HFFc6 (cell line): ENCODE measurements around the gene RHBDF1. TPM values are rescaled to one million over a fixed set of nuclear protein-coding genes. Genes with fewer than 3 reads are reported as not detected.
A peak's percentile ranks its signal among the peaks of the same experiment; 100 is the strongest.

Experiments
- DNase-seq: peaks from one replicate; pipeline ENCODE4 v3.0.0-alpha.2; 2018
- H3K27ac Mint-ChIP-seq: 2 replicates; pipeline ENCODE4 v1.8.0; 2020; ENCODE audit warnings: mild to moderate bottlenecking, mixed read lengths
- H3K27me3 Mint-ChIP-seq: 2 replicates; pipeline ENCODE4 v1.8.0; 2021; ENCODE audit warnings: mild to moderate bottlenecking, moderate library complexity, mixed read lengths; ENCODE audit not compliant: insufficient read depth
- H3K36me3 Mint-ChIP-seq: 2 replicates; pipeline ENCODE4 v1.8.0; 2021; ENCODE audit warnings: low read depth, mixed read lengths
- H3K4me1 Mint-ChIP-seq: 2 replicates; pipeline ENCODE4 v1.8.0; 2020; ENCODE audit warnings: low read depth, mixed read lengths
- H3K4me3 Mint-ChIP-seq: 2 replicates; pipeline ENCODE4 v1.8.0; 2020; ENCODE audit warnings: mild to moderate bottlenecking, moderate library complexity, mixed read lengths
- H3K9me3 Mint-ChIP-seq: 2 replicates; pipeline ENCODE4 v1.8.0; 2020; ENCODE audit warnings: mild to moderate bottlenecking, mixed read lengths
- total RNA-seq, 6 experiments: library from RNA; stranded (reverse); fragmentation: NEBNext Ultra II Directional; extraction: Animal tissue kit (Norgen Biotek cat#: 25700); gene quantifications; 2 replicates in 1 of 6; 3 replicates in 5 of 6; pipeline ENCODE4 v1.2.3, GENCODE V29; 2021
- TF ChIP-seq, protein P1 (sequence below): fragments of 200-600 bp; sonication (generic); IDR thresholded peaks from 2 replicates; pipeline ENCODE4 v1.5.0; 2021; ENCODE audit warnings: antibody characterized with exemption, mild to moderate bottlenecking

Gene RHBDF1
- total RNA-seq, 6 experiments from 2014 or later: 54.9 to 65.8 (median 60.0) TPM

GRCh38 chr16:71540-72401 lies 660 bp downstream of the RHBDF1 start:
- TF ChIP-seq, protein P1, sequence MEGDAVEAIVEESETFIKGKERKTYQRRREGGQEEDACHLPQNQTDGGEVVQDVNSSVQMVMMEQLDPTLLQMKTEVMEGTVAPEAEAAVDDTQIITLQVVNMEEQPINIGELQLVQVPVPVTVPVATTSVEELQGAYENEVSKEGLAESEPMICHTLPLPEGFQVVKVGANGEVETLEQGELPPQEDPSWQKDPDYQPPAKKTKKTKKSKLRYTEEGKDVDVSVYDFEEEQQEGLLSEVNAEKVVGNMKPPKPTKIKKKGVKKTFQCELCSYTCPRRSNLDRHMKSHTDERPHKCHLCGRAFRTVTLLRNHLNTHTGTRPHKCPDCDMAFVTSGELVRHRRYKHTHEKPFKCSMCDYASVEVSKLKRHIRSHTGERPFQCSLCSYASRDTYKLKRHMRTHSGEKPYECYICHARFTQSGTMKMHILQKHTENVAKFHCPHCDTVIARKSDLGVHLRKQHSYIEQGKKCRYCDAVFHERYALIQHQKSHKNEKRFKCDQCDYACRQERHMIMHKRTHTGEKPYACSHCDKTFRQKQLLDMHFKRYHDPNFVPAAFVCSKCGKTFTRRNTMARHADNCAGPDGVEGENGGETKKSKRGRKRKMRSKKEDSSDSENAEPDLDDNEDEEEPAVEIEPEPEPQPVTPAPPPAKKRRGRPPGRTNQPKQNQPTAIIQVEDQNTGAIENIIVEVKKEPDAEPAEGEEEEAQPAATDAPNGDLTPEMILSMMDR: peak; percentile 18; the same call in 1 of the 2 replicates
- peak; percentile 70 for DNase-seq
- peaks cover 62% of the 10 kb centered on the region for H3K4me1 Mint-ChIP-seq
- peak overlapping the region; percentile 92 for H3K4me3 Mint-ChIP-seq
- no peaks in the 10 kb centered on the region; the same call in 1 of the 2 replicates for H3K27me3 Mint-ChIP-seq
- H3K9me3 Mint-ChIP-seq: no peaks in the 10 kb centered on the region
- H3K36me3 Mint-ChIP-seq: no peaks in the 10 kb centered on the region
- H3K27ac Mint-ChIP-seq: peak overlapping the region; percentile 88

GRCh38 chr16:71210-71539 lies 1.3 kb downstream of the RHBDF1 start:
- Mint-ChIP-seq H3K4me3 (peak overlapping the region; percentile 92), H3K4me1 (peaks cover 59% of the 10 kb centered on the region), H3K36me3 (no peaks in the 10 kb centered on the region), H3K27me3 (no peaks in the 10 kb centered on the region; the same call in 1 of the 2 replicates), H3K27ac (peak overlapping the region; percentile 88), H3K9me3 (no peaks in the 10 kb centered on the region)
- no peak for DNase-seq
- TF ChIP-seq, protein P1: no peak

- Mint-ChIP-seq H3K4me3 (no peak overlapping the region), H3K27me3 (no peaks in the 10 kb centered on the region; the same call in none of the 2 replicates), H3K27ac (peak overlapping the region; percentile 51), H3K4me1 (peaks cover 51% of the 10 kb centered on the region), H3K9me3 (no peaks in the 10 kb centered on the region), H3K36me3 (no peaks in the 10 kb centered on the region)
- TF ChIP-seq, protein P1: no peak
- no peak for DNase-seq
Observed at GRCh38 chr16:69181-69580, 3.2 kb downstream of the RHBDF1 start.

DNA sequence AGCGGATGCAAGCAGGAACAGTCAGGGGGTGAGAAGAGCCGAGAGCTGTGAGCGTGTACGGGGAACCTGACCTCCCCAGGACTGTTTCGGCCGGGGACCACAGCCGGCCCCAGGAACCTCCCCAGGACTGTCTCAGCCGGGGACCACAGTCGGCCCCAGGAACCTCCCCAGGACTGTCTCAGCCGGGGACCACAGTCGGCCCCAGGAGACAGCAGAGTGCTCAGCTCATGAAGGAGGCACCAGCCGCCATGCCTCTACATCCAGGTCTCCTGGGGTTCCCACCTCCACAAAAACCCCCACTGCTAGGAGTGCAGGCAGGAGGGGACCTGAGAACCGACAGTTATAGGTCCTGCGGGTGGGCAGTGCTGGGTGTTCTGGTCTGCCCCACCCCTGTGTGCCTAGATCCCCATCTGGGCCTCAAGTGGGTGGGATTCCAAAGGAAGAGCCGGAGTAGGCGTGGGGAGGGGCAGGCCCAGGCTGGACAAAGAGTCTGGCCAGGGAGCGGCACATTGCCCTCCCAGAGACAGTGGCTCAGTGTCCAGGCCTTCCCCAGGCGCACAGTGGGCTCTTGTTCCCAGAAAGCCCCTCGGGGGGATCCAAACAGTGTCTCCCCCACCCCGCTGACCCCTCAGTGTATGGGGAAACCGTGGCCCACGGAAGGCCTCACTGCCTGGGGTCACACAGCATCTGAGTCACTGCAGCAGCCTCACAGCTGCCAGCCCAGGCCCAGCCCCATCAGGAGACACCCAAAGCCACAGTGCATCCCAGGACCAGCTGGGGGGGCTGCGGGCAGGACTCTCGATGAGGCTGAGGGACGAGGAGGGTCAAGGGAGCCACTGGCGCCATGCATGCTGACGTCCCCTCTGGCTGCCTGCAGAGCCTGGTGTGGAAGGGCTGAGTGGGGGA lies 4.3 kb downstream of the RHBDF1 start:
- Mint-ChIP-seq H3K4me1 (peaks cover 49% of the 10 kb centered on the region), H3K27ac (peak overlapping the region; percentile 57), H3K9me3 (no peaks in the 10 kb centered on the region), H3K4me3 (no peak overlapping the region; the same call in 1 of the 2 replicates), H3K36me3 (no peaks in the 10 kb centered on the region), H3K27me3 (no peaks in the 10 kb centered on the region; the same call in none of the 2 replicates)
- peak; percentile 33 for DNase-seq
- TF ChIP-seq, protein P1: peak; percentile 11; the same call in 1 of the 2 replicates

GRCh38 chr16:67183-67791 lies 5.1 kb downstream of the RHBDF1 start:
- no peak overlapping the region for H3K27ac Mint-ChIP-seq
- H3K9me3 Mint-ChIP-seq: no peaks in the 10 kb centered on the region
- H3K4me3 Mint-ChIP-seq: no peak overlapping the region; the same call in 1 of the 2 replicates
- peaks cover 44% of the 10 kb centered on the region for H3K4me1 Mint-ChIP-seq
- H3K36me3 Mint-ChIP-seq: no peaks in the 10 kb centered on the region
- TF ChIP-seq, protein P1: no peak
- H3K27me3 Mint-ChIP-seq: no peaks in the 10 kb centered on the region; the same call in none of the 2 replicates
- DNase-seq: no peak
